HCEC 1CT (cell line): Measurements from ENCODE around the gene HLCS.

Experiments
- DNase-seq: peaks from one replicate; pipeline ENCODE4 v3.0.0-alpha.2; 2017

HLCS gene

GRCh38 chr21:36803816-36804439 is 162.5 kb downstream of the HLCS start:
- no peak for DNase-seq

GRCh38 chr21:36803051-36803645 is 163.3 kb downstream of the HLCS start:
- DNase-seq, result no peak

GRCh38 chr21:36800734-36801133 is 165.7 kb downstream of the HLCS start:
- no peak for DNase-seq

DNA sequence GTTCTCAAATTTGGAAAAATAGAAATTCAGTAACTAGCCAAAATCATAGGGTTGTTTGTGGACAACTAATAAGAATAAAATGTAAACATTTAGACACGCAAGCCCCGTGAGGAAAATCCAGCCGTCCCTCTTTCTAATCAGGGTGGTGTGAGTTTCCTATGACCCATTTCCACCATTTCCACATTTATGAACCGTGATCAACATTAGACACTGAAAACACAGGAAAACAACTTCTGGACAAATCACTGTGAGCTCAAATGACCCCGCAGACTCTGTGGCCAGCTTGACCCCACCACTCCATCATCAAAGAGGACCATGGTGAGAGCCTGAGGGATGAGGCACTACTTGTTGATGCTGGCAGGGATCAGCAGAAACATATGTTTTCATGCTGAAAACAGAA is 166.6 kb downstream of the HLCS start:
- DNase-seq, result peak; percentile 64

DNA sequence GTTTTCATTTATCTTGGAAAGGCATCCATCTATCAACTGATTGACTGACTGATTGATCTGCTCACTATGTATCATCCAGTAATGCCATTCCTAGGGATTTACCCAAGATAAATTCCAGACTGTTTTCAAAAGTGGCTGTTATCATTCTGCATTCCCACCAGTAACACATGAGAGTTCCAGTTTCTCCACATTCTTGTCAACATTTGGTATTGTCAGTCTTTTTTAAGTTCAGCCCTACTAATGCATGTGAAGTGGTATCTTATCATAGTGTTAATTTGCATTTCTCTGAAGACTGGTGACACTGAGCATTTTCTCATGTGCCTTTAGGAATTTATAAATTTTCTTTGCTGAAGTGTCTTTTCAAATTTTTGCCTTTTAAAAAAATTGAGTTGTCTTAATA is 168.0 kb downstream of the HLCS start:
- DNase-seq, result no peak

GRCh38 chr21:36796070-36796469 is 170.4 kb downstream of the HLCS start:
- DNase-seq, result no peak

GRCh38 chr21:36792505-36792967 is 173.9 kb downstream of the HLCS start:
- DNase-seq, result peak; percentile 16

DNA sequence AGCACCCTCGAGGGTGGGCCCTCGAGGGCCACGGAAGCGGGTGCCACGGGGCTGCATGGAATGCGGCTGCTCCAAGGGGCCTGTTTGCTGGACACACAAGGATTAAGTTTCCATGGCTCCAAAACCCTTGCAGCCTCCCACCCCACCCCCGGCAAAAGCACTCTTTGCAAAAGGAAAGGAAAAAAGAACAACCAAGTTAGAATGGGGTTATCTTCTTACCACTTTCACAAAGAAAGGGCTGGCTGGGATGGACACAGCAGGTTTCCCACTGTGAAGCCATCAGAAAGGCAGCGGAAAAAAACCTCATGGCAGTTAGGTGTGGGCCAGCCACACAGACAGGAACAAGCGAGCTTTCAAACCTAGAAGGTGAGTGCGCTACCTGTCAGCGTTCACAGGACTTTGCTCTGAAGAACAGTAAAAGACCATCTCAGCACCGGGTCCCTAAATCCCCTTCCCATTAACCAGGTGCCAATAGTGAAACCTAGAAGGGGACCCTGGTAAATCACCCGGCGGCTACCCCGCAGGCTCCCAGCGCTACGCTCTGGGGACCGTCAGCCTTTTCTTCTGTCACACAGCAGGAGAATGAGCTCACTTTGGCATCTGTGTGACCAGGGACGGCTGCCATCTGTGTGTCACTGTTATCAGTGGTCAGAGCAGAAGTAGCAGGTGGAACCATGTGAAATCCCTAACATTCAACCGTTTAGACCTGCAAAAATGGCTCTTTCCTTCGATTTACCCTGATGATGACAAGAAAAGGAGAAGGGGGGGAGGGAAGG is 174.6 kb downstream of the HLCS start:
- no peak for DNase-seq

GRCh38 chr21:36791180-36791579 is 175.3 kb downstream of the HLCS start:
- no peak for DNase-seq

GRCh38 chr21:36790616-36791015 is 175.9 kb downstream of the HLCS start:
- no peak for DNase-seq

DNA sequence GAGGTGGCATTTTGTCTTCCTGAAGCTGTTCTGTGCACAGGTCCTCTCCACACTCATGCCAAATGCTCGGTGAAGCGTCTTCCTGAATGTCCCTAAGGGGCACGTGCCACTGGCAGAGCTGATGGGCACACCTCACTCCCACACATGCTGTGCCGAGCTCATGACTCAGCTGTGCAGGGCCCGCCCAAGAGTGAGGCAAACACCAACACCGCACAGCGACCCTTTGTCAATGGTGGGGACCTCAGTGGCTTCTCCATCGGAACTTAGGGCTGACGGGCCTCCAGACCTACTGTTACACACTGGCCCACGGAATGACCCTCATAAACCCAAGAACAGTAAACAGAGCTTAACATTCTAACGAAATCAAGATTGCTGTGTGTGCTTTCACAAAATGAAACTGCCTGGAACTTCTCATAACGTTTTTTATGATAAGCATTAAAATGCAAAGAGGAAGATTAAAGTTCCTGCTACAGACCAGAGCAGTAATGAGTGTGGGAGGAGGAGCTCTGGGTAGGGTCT is 178.3 kb downstream of the HLCS start:
- no peak for DNase-seq

GRCh38 chr21:36786186-36786585 is 180.3 kb downstream of the HLCS start:
- DNase-seq, result no peak

DNA sequence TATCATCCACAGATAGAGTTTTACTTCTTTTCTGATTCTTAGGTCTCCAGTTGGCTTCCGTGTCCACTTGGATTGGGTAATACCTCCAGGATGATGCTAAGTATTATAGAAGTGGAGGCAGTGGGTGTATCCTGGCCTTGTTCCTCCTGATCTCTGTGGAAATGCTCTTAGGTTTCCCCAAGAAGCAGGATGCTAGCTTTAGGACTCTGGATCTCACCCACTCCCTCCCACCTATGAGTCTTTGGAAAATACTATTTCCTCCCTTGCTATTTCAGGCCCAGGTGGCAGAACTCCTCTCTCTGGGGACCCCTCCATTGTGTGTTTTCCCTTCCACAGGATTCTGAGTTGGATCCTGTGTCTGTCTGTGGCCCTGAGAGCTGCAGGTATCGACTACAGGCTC is 180.9 kb downstream of the HLCS start:
- DNase-seq, result no peak

DNA sequence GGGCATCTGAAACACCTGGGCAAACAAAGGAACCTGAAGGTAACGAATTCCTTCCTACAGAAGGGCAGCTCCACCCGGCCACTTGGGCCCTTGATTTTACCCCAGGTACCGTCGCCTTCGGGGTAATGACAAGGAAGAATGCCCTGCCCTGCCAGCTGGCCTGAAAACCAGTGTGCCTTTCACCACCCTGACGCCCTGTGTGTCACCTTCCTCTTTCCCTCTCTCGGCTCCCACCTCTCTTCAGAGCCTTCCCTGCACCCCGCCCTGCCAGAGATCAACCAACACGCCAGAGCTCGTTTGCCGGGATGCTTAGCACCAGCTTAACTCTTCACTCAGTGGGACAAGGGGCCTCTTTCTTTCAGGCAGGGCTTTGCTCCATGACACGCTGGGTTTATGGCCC is 181.5 kb downstream of the HLCS start:
- DNase-seq, result no peak

GRCh38 chr21:36783612-36784374 is 182.7 kb downstream of the HLCS start:
- peak; percentile 71 for DNase-seq

GRCh38 chr21:36780861-36781260 is 185.6 kb downstream of the HLCS start:
- DNase-seq, result no peak

DNA sequence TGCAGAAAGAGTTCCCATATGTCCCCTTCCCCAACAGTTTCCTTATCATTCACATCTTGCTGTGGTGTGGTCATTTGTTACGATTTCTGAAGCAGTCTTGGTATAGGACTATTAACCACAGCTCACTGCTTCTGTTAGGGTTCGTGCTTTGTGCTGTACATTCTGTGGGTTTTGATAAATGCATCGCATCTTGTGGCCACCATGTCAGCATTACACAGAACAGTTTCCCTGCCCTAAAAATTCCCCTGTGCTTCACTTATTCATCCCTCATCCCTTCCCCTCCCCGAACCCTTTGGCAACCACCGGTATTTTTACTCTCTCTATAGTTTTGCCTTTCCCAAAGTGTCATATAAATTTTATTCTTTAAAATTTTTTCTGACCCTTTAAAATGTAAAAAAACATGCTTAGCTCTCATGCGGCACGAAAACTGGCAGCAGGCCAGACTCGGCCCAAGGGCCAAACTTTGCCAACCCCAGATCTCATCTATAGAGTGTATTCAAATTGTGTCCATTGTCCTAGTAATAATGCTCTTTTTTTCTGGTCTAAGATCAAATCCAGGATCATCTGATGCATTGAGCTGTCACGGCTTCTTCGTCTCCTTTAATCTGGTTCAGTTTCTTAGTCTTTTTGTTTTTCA is 189.4 kb downstream of the HLCS start:
- DNase-seq, result no peak

- no peak for DNase-seq
These were observed 192.5 kb downstream of the HLCS start for GRCh38 chr21:36773995-36774394.

GRCh38 chr21:36773117-36773516 is 193.4 kb downstream of the HLCS start:
- DNase-seq, result peak; percentile 75

DNA sequence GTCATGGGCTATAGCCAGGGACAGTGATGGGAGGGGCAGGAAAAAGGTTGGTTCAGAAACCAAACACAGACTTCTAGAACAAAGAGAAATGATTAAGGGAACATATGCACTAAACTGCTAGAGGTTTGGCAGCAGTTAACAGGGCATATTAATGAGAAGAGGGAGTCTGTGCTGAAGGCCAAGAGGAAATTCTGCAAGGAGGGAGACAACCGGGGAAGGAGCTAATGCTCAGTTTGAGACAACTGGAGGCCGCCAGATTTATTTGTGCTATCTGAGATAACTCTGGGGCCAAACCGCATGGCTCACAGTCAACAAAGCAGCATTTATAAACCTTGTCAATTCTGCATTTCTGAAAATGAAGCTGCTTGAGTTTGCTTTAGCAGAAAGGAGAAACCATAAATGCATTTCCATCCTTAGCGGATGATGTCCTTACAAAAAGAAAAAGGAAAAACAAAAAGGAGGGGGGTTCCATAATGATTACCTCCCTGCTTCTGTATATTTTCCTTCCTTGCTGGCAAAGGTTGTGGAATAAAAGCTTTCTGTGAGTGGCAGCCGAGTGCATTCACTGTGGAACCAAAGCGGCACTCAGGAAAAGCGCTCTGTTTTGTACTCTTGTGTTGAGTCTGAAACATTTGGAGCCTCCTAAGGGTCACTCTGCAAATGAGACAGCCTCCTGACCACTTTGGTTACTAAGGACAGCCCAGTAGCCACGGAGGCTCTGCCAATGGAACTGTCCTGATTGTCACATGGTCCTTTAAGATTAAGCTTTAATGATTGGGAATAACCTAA is 197.2 kb downstream of the HLCS start:
- DNase-seq, result no peak

- DNase-seq, result no peak
These were observed 198.0 kb downstream of the HLCS start for GRCh38 chr21:36768496-36768895.

DNA sequence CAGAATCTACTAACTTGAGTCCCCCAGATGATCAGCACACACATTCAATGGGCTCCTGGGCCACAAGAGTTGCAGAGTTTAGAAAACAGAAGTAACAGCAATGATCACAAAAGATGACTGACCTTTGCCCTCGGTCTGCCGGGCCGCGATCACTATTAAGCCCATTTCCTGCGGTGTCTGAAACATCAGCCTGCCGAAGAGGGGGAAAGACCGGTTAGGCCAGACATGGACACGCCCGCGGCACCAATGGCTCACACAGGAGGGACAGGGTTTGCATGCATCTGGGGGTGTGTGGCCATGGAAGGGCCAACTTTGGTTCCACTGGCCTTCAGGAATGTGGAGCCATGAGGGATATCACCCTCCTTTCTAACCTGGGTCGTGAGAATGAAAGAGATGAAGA is 199.4 kb downstream of the HLCS start:
- DNase-seq, result no peak
